SK-N-SH treated with all-trans-retinoic acid at 6 μM for 48 hours (cell line): Measurements from ENCODE around the gene PCDHGB3.
A peak's percentile ranks its signal among the peaks of the same experiment; 100 is the strongest.

Source experiments
- ATAC-seq: fragments of 200-7000 bp; cut with Tn5 transposase; 3 replicates; pipeline ENCODE4 v1.9.1; 2020; ENCODE audit warnings: mild to moderate bottlenecking, moderate library complexity
- ARNTL ChIP-seq: fragments of 450-650 bp; formaldehyde crosslinking; IDR thresholded peaks from 2 replicates; pipeline ENCODE4 v1.5.0; 2020; ENCODE audit warnings: low read depth, mild to moderate bottlenecking, moderate library complexity, borderline replicate concordance
- BACH2 ChIP-seq: fragments of 250-450 bp; sonication (Bioruptor Pico); IDR thresholded peaks from 2 replicates; pipeline ENCODE4 v1.9.0; 2021; ENCODE audit warnings: mild to moderate bottlenecking, borderline replicate concordance
- CREB5 ChIP-seq: fragments of 250-450 bp; sonication (Bioruptor Pico); IDR thresholded peaks from 2 replicates; pipeline ENCODE4 v1.5.1; 2020; ENCODE audit warnings: low read depth, mild to moderate bottlenecking, moderate library complexity
- CSRNP3 ChIP-seq: fragments of 250-450 bp; sonication (Bioruptor Pico); IDR thresholded peaks from 2 replicates; pipeline ENCODE4 v1.5.1; 2021; ENCODE audit warnings: mild to moderate bottlenecking, moderate library complexity
- ESRRG ChIP-seq: fragments of 250-450 bp; sonication (Bioruptor Pico); IDR thresholded peaks from 2 replicates; pipeline ENCODE4 v1.6.1; 2021; ENCODE audit warnings: mild to moderate bottlenecking
- GLIS3 ChIP-seq: fragments of 250-450 bp; sonication (Bioruptor Pico); IDR thresholded peaks from 2 replicates; pipeline ENCODE4 v1.5.0; 2020; ENCODE audit warnings: mild to moderate bottlenecking, moderate library complexity
- ISL1 ChIP-seq: fragments of 250-450 bp; sonication (Bioruptor Pico); IDR thresholded peaks from 2 replicates; pipeline ENCODE4 v2.1.2; 2022; ENCODE audit warnings: mild to moderate bottlenecking, moderate library complexity
- OSR1 ChIP-seq: fragments of 250-450 bp; sonication (Bioruptor Pico); IDR thresholded peaks from 2 replicates; pipeline ENCODE4 v1.8.0; 2022; ENCODE audit warnings: moderate library complexity, mild to moderate bottlenecking, inconsistent platforms
- PATZ1 ChIP-seq: fragments of 250-450 bp; sonication (Bioruptor Pico); IDR thresholded peaks from 2 replicates; pipeline ENCODE4 v1.8.0; 2020; ENCODE audit warnings: mild to moderate bottlenecking, moderate library complexity, borderline replicate concordance
- POU6F1 ChIP-seq: fragments of 250-450 bp; sonication (Bioruptor Pico); IDR thresholded peaks from 2 replicates; pipeline ENCODE4 v1.8.0; 2021; ENCODE audit warnings: low read depth, mild to moderate bottlenecking, moderate library complexity, borderline replicate concordance
- PPARA ChIP-seq: fragments of 250-450 bp; sonication (Bioruptor Pico); IDR thresholded peaks from 2 replicates; pipeline ENCODE4 v1.5.0; 2020; ENCODE audit warnings: mild to moderate bottlenecking, borderline replicate concordance
- SNAI2 ChIP-seq: fragments of 250-450 bp; sonication (Bioruptor Pico); IDR thresholded peaks from 2 replicates; pipeline ENCODE4 v1.5.0; 2020; ENCODE audit warnings: mild to moderate bottlenecking, moderate library complexity
- TCF4 ChIP-seq: fragments of 250-450 bp; sonication (Bioruptor Pico); IDR thresholded peaks from 2 replicates; pipeline ENCODE4 v1.8.0; 2021; ENCODE audit warnings: mild to moderate bottlenecking, moderate library complexity, borderline replicate concordance
- TOX ChIP-seq: fragments of 250-450 bp; sonication (Bioruptor Pico); IDR thresholded peaks from 2 replicates; pipeline ENCODE4 v1.8.0; 2021; ENCODE audit warnings: mild to moderate bottlenecking, moderate library complexity, borderline replicate concordance
- TSHZ2 ChIP-seq: fragments of 250-450 bp; sonication (Bioruptor Pico); IDR thresholded peaks from 2 replicates; pipeline ENCODE4 v1.5.0; 2020; ENCODE audit warnings: mild to moderate bottlenecking, moderate library complexity
- ZC3H10 ChIP-seq: fragments of 250-450 bp; sonication (Bioruptor Pico); IDR thresholded peaks from 2 replicates; pipeline ENCODE4 v1.5.1; 2021; ENCODE audit warnings: mild to moderate bottlenecking, moderate library complexity
- ZFP3 ChIP-seq: fragments of 250-450 bp; sonication (Bioruptor Pico); IDR thresholded peaks from 2 replicates; pipeline ENCODE4 v1.5.0; 2020; ENCODE audit warnings: mild to moderate bottlenecking, moderate library complexity
- ZFP30 ChIP-seq: fragments of 450-650 bp; formaldehyde crosslinking; IDR thresholded peaks from 2 replicates; pipeline ENCODE4 v1.5.0; 2022; ENCODE audit warnings: mild to moderate bottlenecking, moderate library complexity
- ZNF8 ChIP-seq: fragments of 450-650 bp; formaldehyde crosslinking; IDR thresholded peaks from 2 replicates; pipeline ENCODE4 v1.5.0; 2020; ENCODE audit warnings: mild to moderate bottlenecking, moderate library complexity

PCDHGB3 gene

GRCh38 chr5:141411575-141411974 lies 41.5 kb downstream of the PCDHGB3 start:
- TF ChIP-seq ZFP3 (CRISPR knock-in tag) (no peak), ESRRG (CRISPR knock-in tag) (no peak), TSHZ2 (CRISPR knock-in tag) (no peak), GLIS3 (CRISPR knock-in tag) (no peak), PPARA (CRISPR knock-in tag) (no peak), ZC3H10 (CRISPR knock-in tag) (no peak), TOX (CRISPR knock-in tag) (no peak), ARNTL (no peak), TCF4 (CRISPR knock-in tag) (no peak), BACH2 (CRISPR knock-in tag) (no peak), ZNF8 (CRISPR knock-in tag) (no peak), POU6F1 (CRISPR knock-in tag) (no peak), CREB5 (CRISPR knock-in tag) (no peak), OSR1 (CRISPR knock-in tag) (no peak), CSRNP3 (CRISPR knock-in tag) (no peak), ISL1 (no peak), SNAI2 (CRISPR knock-in tag) (no peak), ZFP30 (CRISPR knock-in tag) (no peak)
- TF ChIP-seq, all 23 proteins: peak for 0

GRCh38 chr5:141412854-141413539 lies 43.0 kb downstream of the PCDHGB3 start, which contains the start of gene PCDHGA10:
TSS of gene PCDHGA10 (plus strand) at chr5:141412987. CDS start at chr5:141413176, 189 bp downstream.
- peak; percentile 61 for ATAC-seq

More at GRCh38 chr5:141411575-141411974, 41.5 kb downstream of the PCDHGB3 start:
- no peak for ATAC-seq

More at GRCh38 chr5:141412854-141413539, 43.0 kb downstream of the PCDHGB3 start, which contains the start of gene PCDHGA10:
- no peak for TF ChIP-seq TOX (CRISPR knock-in tag)
- no peak for TF ChIP-seq ISL1
- TF ChIP-seq TSHZ2 (CRISPR knock-in tag) = no peak
- TF ChIP-seq ZNF8 (CRISPR knock-in tag) = no peak
- no peak for TF ChIP-seq PATZ1 (CRISPR knock-in tag)
- TF ChIP-seq POU6F1 (CRISPR knock-in tag) = no peak
- TF ChIP-seq OSR1 (CRISPR knock-in tag) = no peak
